ENCODE data around the gene SMYD3.
A peak's percentile ranks its signal among the peaks of the same experiment; 100 is the strongest.
"Not testable (repeated sequence)": the region's sequence is repeated elsewhere in the genome, so short reads cannot be mapped to it uniquely, and the experiment has no call there.

SMYD3 gene

DNA sequence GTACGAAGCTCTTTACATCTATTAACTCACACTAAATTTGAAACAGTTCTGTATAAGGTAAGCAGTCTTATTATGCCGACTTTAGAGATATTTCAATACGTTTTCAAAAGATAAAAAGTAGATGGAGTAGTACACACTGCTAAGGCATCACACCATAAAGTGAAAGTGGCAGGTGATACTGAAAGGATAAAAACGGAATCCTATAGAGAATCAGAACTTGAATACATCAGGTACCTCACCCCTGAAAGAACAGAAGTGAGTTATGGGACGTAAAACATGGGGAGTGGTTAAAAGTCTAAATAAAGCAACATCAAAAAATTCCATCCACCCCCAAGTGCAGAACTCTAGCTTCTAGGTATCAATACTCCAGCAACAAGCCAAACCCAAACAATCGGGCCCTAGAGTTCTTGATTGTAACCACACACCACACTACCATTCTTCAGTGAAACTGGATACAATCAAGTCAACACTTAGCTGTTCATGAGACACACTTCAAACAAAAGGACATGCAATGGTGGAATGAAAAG is 142.6 kb downstream of the SMYD3 start:
- Histone ChIP-seq H3K4me3 (ENCODE audit: low read depth, low read length) (no peak overlapping the region), H3K9me3 (ENCODE audit: control insufficient read depth, insufficient read depth, low read depth, low read length) (no peaks in the 10 kb centered on the region), H3K36me3 (ENCODE audit: control insufficient read depth in 2 of 2, insufficient read depth in 1 of 2, low read length in 2 of 2) (no peaks in the 10 kb centered on the region), H3K4me1 (ENCODE audit: control insufficient read depth, insufficient read depth, low read length) (no peaks in the 10 kb centered on the region), H3K27ac (ENCODE audit: extremely low read depth, low read depth, low read length) (no peak overlapping the region)
- TF ChIP-seq ZNF426 (tag by site-specific recombination; IDR thresholded peaks at IDR 0.05) (no peak), ZNF76 (tag by site-specific recombination; IDR thresholded peaks at IDR 0.05; ENCODE audit: borderline replicate concordance, low read depth) (no peak), ZNF701 (tag by site-specific recombination; IDR thresholded peaks at IDR 0.05) (no peak), ZNF544 (tag by site-specific recombination; IDR thresholded peaks at IDR 0.05) (no peak), SCRT1 (tag by site-specific recombination; IDR thresholded peaks at IDR 0.05; ENCODE audit: borderline replicate concordance) (no peak), KLF10 (tag by site-specific recombination; IDR thresholded peaks at IDR 0.05) (no peak), ZNF132 (tag by site-specific recombination; IDR thresholded peaks at IDR 0.05; ENCODE audit: borderline replicate concordance) (no peak), ZSCAN30 (tag by site-specific recombination; IDR thresholded peaks at IDR 0.05) (no peak)
- TF ChIP-seq, protein P1, sequence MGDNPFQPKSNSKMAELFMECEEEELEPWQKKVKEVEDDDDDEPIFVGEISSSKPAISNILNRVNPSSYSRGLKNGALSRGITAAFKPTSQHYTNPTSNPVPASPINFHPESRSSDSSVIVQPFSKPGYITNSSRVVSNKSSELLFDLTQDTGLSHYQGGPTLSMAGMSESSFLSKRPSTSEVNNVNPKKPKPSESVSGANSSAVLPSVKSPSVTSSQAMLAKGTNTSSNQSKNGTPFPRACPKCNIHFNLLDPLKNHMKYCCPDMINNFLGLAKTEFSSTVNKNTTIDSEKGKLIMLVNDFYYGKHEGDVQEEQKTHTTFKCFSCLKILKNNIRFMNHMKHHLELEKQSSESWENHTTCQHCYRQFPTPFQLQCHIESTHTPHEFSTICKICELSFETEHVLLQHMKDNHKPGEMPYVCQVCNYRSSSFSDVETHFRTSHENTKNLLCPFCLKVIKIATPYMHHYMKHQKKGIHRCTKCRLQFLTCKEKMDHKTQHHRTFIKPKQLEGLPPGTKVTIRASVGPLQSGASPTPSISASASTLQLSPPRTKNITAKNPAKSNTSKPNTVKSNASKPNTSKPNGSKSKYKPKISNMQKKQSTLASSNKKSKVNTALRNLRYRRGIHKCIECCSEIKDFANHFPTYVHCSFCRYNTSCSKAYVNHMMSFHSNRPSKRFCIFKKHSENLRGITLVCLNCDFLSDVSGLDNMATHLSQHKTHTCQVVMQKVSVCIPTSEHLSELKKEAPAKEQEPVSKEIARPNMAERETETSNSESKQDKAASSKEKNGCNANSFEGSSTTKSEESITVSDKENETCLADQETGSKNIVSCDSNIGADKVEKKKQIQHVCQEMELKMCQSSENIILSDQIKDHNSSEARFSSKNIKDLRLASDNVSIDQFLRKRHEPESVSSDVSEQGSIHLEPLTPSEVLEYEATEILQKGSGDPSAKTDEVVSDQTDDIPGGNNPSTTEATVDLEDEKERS (tag by site-specific recombination; IDR thresholded peaks at IDR 0.05), result no peak
- TF ChIP-seq, protein P2, sequence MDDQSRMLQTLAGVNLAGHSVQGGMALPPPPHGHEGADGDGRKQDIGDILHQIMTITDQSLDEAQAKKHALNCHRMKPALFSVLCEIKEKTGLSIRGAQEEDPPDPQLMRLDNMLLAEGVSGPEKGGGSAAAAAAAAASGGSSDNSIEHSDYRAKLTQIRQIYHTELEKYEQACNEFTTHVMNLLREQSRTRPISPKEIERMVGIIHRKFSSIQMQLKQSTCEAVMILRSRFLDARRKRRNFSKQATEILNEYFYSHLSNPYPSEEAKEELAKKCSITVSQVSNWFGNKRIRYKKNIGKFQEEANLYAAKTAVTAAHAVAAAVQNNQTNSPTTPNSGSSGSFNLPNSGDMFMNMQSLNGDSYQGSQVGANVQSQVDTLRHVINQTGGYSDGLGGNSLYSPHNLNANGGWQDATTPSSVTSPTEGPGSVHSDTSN (CRISPR knock-in tag; IDR thresholded peaks at IDR 0.05), result no peak
- TF ChIP-seq, protein P3, sequence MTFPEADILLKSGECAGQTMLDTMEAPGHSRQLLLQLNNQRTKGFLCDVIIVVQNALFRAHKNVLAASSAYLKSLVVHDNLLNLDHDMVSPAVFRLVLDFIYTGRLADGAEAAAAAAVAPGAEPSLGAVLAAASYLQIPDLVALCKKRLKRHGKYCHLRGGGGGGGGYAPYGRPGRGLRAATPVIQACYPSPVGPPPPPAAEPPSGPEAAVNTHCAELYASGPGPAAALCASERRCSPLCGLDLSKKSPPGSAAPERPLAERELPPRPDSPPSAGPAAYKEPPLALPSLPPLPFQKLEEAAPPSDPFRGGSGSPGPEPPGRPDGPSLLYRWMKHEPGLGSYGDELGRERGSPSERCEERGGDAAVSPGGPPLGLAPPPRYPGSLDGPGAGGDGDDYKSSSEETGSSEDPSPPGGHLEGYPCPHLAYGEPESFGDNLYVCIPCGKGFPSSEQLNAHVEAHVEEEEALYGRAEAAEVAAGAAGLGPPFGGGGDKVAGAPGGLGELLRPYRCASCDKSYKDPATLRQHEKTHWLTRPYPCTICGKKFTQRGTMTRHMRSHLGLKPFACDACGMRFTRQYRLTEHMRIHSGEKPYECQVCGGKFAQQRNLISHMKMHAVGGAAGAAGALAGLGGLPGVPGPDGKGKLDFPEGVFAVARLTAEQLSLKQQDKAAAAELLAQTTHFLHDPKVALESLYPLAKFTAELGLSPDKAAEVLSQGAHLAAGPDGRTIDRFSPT (tag by site-specific recombination; IDR thresholded peaks at IDR 0.05), result no peak
- ChIA-PET CTCF (no interaction called here), POLR2A (no interaction called here)

DNA sequence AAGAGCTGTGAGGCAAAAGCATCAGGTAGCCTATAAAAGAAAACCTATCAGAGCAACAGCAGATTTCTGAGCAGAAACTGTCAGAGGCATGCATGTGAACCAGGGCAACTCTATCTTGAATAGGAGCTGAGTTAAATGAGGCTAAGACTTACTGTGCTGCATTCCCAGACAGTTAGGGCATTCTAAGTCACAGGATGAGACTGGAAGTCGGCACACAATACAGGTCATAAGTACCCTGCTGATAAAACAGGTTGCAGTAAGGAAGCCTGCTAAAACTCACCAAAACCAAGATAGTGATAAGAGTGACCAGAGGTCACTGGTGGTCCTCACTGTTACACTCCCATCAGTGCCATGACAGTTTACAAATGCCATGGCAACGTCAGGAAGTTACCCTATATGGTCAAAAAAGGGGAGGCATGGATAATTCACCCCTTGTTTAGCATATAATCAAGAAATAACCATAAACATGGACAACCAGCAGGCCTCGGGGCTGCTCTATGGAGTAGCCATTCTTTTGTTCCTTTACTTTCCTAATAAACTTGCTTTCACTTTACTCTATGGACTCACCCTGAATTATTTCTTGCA is 150.0 kb downstream of the SMYD3 start:
- H3K4me1 ChIP-seq (ENCODE audit: control insufficient read depth, insufficient read depth, low read length); H3K9me3 ChIP-seq (ENCODE audit: control insufficient read depth, insufficient read depth, low read depth, low read length); H3K27ac ChIP-seq (ENCODE audit: extremely low read depth, low read depth, low read length); H3K36me3 ChIP-seq (ENCODE audit: control insufficient read depth in 2 of 2, insufficient read depth in 1 of 2, low read length in 2 of 2); H3K4me3 ChIP-seq (ENCODE audit: low read depth, low read length); POLR2A ChIA-PET: not testable (repeated sequence)
- CTCF ChIA-PET, result interaction anchor here (0.5 to 0.6 kb wide), 2 partner anchors 41 to 103 kb away, joined by 3 read pairs; no protein-coding TSS in a partner anchor

DNA sequence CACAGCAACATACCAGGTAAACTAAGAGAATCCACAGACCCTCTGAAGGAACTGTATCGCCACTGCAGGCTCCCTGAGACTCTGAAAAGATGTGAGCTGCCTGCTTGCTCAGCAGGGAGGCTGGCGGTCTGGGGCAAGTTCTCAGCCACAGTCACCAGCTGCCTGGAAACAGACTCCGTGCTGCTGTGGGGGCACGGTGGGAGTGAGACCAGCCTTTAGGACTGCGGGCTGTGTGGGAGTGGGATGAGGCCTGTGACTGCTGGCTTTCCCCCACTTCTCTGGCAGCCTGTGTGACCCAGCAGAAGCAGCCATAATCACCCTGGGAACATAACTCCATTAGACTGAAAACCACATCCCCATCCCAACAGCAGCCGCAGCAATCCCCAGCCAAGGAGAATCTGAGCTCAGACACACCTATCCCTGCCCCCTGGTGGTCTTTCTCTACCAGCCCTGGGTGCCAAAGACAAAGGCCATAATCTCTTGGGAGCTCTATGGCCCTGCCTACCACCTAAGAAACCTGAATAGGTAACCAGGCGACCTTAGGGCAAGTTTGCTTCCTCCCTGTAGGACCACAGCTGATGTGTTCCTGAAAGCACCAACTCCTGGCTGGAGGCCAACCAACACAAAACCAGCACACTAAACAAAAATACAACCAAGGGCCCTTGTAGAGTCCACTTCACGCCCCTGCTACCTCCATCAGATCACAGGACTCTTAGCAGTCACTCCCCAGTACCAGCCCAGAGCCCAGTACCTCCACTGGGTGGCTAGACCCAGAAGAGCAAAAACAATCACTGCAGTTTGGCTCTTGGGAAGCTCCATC is 151.5 kb downstream of the SMYD3 start:
- CTCF ChIA-PET, result interaction anchor here (0.5 kb wide), 1 partner anchor 617 kb away, joined by 6 read pairs; no protein-coding TSS in a partner anchor
- TF ChIP-seq TRIM28 (IDR thresholded peaks at IDR 0.05; ENCODE audit: borderline replicate concordance, low read length) (no peak), ZIC2 (tag by site-specific recombination; IDR thresholded peaks at IDR 0.05) (peak; percentile 8; the same call in 1 of the 2 replicates), ZNF132 (tag by site-specific recombination; IDR thresholded peaks at IDR 0.05; ENCODE audit: borderline replicate concordance) (no peak), ZFHX2 (tag by site-specific recombination; conservative IDR thresholded peaks at IDR 0.05) (peak; percentile 58), ZNF777 (tag by site-specific recombination; IDR thresholded peaks at IDR 0.05; ENCODE audit: borderline replicate concordance) (no peak), MZF1 (tag by site-specific recombination; IDR thresholded peaks at IDR 0.05; ENCODE audit: borderline replicate concordance) (peak; percentile 66; the same call in 1 of the 2 replicates)
- TF ChIP-seq, protein P4, sequence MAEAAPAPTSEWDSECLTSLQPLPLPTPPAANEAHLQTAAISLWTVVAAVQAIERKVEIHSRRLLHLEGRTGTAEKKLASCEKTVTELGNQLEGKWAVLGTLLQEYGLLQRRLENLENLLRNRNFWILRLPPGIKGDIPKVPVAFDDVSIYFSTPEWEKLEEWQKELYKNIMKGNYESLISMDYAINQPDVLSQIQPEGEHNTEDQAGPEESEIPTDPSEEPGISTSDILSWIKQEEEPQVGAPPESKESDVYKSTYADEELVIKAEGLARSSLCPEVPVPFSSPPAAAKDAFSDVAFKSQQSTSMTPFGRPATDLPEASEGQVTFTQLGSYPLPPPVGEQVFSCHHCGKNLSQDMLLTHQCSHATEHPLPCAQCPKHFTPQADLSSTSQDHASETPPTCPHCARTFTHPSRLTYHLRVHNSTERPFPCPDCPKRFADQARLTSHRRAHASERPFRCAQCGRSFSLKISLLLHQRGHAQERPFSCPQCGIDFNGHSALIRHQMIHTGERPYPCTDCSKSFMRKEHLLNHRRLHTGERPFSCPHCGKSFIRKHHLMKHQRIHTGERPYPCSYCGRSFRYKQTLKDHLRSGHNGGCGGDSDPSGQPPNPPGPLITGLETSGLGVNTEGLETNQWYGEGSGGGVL (tag by site-specific recombination; IDR thresholded peaks at IDR 0.05), result peak; percentile 47

More for the DNA sequence above, 151.5 kb downstream of the SMYD3 start:
- POLR2A ChIA-PET, result no interaction called here
- no peaks in the 10 kb centered on the region for H3K9me3 ChIP-seq (ENCODE audit: control insufficient read depth, insufficient read depth, low read depth, low read length)
- no peaks in the 10 kb centered on the region for H3K36me3 ChIP-seq (ENCODE audit: control insufficient read depth in 2 of 2, insufficient read depth in 1 of 2, low read length in 2 of 2)
- no peak overlapping the region for H3K4me3 ChIP-seq (ENCODE audit: low read depth, low read length)
- H3K27ac ChIP-seq (ENCODE audit: extremely low read depth, low read depth, low read length), result no peak overlapping the region
- no peaks in the 10 kb centered on the region for H3K4me1 ChIP-seq (ENCODE audit: control insufficient read depth, insufficient read depth, low read length)
